ENCODE data around the gene SMC1B. TPM values are rescaled to one million over a fixed set of nuclear protein-coding genes. Genes with fewer than 3 reads are reported as not detected.

SMC1B gene
- total RNA-seq, 2 experiments from 2014 or later, result 0.08 TPM; not detected in 1

DNA sequence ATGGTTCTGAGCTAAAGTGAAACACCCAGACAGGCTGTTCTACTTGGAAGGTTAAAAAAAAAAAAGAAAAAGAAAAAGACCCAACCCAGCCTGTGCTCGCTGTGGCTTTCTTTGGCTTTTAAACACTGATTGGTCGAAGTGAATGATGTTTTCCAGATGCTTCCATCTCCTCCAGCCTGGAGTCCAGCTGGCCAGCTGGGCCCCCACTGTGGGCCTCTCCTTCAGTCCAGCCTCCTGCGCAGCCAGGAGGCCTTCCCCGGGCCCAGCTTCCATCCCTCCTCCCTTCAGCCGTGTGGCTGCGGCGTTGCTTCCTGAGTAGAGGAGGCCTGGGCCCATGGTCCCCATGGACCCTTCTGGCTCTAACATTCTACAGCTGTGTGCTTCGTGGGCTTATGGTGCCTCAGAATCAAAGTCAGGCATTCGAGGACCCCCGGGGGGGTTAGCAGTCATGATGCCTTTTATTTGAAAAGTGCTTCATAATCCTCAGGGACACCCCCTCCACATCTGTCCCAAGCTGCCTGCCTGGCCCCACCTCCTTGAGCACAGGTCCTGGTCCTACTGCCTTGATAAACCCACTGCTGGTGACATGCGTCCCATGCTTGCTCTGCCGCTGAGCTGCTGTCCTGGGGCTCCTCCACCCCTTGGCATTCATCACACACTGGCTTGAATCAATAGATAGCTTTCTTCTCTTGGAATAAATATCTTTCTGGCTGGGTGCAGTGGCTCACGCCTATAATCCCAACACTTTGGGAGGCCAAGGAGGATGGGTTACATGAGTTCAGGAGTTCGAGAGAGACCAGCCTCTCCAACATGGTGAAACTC, 47.1 kb upstream of the SMC1B start:
- CTCF ChIA-PET (ENCODE audit: unreplicated experiment), result no interaction called here
- Histone ChIP-seq H3K36me3 (ENCODE audit: insufficient read depth, low read length) (no peaks in the 10 kb centered on the region), H3K4me1 (ENCODE audit: insufficient read depth, low read length, poor library complexity, severe bottlenecking) (no peaks in the 10 kb centered on the region), H3K79me2 (ENCODE audit: insufficient read depth, low read depth, low read length) (no peaks in the 10 kb centered on the region), H3K9me3 (ENCODE audit: low read length) (no peaks in the 10 kb centered on the region), H3K4me2 (ENCODE audit: low read length) (no peak overlapping the region), H4K20me1 (ENCODE audit: insufficient read depth, low read length) (no peaks in the 10 kb centered on the region), H3K9me2 (ENCODE audit: insufficient read depth, low read length) (no peaks in the 10 kb centered on the region), H3K27ac (ENCODE audit: low read depth, low read length, poor library complexity, severe bottlenecking) (no peak overlapping the region), H3K4me3 (ENCODE audit: low read depth, low read length, poor library complexity, severe bottlenecking) (no peak overlapping the region), H2AFZ (ENCODE audit: low read length) (no peak overlapping the region)
- POLR2A ChIA-PET, result interaction anchor here (0.6 kb wide), 1 partner anchor 34 kb away, joined by 3 read pairs; no protein-coding TSS in a partner anchor
- no TSS peak for BruUV-seq (replicated peaks)
- no peak for DNase-seq (ENCODE audit: low spot score)
- TF ChIP-seq, protein P1, sequence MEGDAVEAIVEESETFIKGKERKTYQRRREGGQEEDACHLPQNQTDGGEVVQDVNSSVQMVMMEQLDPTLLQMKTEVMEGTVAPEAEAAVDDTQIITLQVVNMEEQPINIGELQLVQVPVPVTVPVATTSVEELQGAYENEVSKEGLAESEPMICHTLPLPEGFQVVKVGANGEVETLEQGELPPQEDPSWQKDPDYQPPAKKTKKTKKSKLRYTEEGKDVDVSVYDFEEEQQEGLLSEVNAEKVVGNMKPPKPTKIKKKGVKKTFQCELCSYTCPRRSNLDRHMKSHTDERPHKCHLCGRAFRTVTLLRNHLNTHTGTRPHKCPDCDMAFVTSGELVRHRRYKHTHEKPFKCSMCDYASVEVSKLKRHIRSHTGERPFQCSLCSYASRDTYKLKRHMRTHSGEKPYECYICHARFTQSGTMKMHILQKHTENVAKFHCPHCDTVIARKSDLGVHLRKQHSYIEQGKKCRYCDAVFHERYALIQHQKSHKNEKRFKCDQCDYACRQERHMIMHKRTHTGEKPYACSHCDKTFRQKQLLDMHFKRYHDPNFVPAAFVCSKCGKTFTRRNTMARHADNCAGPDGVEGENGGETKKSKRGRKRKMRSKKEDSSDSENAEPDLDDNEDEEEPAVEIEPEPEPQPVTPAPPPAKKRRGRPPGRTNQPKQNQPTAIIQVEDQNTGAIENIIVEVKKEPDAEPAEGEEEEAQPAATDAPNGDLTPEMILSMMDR (conservative IDR thresholded peaks at IDR 0.05; ENCODE audit: low read length), result no peak
- no peak for TF ChIP-seq EZH2phosphoT487 (IDR thresholded peaks at IDR 0.05; ENCODE audit: borderline replicate concordance, low read depth, low read length)
- intact Hi-C loops (cut with micrococcal nuclease; ENCODE audit: unreplicated experiment), result no loop called here

DNA sequence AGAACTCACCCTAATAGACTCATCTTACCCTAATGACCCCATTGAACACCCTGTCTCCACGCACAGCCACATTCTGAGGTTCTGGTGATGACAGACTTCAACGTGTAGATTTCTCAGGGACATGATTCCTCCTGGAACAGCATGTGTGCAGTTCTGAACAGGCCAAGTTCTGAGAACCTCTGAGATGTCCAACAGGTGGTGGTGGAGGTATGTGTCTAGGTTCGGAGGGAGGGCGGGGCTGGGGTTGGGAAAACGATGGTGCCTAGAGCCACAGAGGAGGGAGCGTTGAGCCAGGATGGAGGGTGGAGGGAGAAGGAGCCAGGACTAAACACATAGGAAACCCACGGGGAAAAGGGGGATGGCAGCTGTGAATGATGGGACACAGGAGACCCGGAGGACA, 45.8 kb upstream of the SMC1B start:
- H3K4me3 ChIP-seq (ENCODE audit: low read depth, low read length, poor library complexity, severe bottlenecking), result no peak overlapping the region
- no peaks in the 10 kb centered on the region for H4K20me1 ChIP-seq (ENCODE audit: insufficient read depth, low read length)
- H3K4me1 ChIP-seq (ENCODE audit: insufficient read depth, low read length, poor library complexity, severe bottlenecking), result no peaks in the 10 kb centered on the region
- no TSS peak for BruUV-seq (replicated peaks)
- no peaks in the 10 kb centered on the region for H3K79me2 ChIP-seq (ENCODE audit: insufficient read depth, low read depth, low read length)
- H3K27ac ChIP-seq (ENCODE audit: low read depth, low read length, poor library complexity, severe bottlenecking), result no peak overlapping the region
- no peak overlapping the region for H3K4me2 ChIP-seq (ENCODE audit: low read length)
- POLR2A ChIA-PET, result no interaction called here
- no peaks in the 10 kb centered on the region for H3K36me3 ChIP-seq (ENCODE audit: insufficient read depth, low read length)
- no peaks in the 10 kb centered on the region for H3K9me2 ChIP-seq (ENCODE audit: insufficient read depth, low read length)
- no peaks in the 10 kb centered on the region for H3K9me3 ChIP-seq (ENCODE audit: low read length)
- intact Hi-C loops (cut with micrococcal nuclease; ENCODE audit: unreplicated experiment), result no loop called here
- TF ChIP-seq EZH2phosphoT487 (IDR thresholded peaks at IDR 0.05; ENCODE audit: borderline replicate concordance, low read depth, low read length), result no peak
- TF ChIP-seq, protein P1 (conservative IDR thresholded peaks at IDR 0.05; ENCODE audit: low read length), result no peak
- DNase-seq (ENCODE audit: low spot score), result no peak
- CTCF ChIA-PET (ENCODE audit: unreplicated experiment), result no interaction called here
- no peak overlapping the region for H2AFZ ChIP-seq (ENCODE audit: low read length)

DNA sequence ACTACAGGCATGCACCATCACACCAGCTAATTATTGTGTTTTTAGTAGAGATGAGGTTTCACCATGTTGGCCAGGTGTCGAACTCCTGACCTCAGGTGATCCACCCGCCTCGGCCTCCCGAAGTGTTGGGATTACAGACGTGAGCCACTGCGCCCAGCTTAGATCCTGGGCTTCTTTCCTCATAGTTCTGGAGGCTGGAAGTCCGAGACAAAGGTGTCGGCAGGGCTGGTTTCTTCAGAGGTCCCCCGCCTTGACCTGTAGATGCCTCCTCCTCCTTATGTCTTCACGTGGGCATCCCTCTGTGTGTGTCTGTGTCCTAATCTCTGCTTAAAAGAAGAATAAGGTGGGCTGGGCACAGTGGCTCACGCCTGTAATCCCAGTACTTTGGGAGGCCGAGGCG, 45.1 kb upstream of the SMC1B start:
- TF ChIP-seq, protein P1 (conservative IDR thresholded peaks at IDR 0.05; ENCODE audit: low read length), result no peak
- TF ChIP-seq EZH2phosphoT487 (IDR thresholded peaks at IDR 0.05; ENCODE audit: borderline replicate concordance, low read depth, low read length), result no peak
- CTCF ChIA-PET (ENCODE audit: unreplicated experiment), result no interaction called here
- Histone ChIP-seq H3K36me3 (ENCODE audit: insufficient read depth, low read length) (no peaks in the 10 kb centered on the region), H4K20me1 (ENCODE audit: insufficient read depth, low read length) (no peaks in the 10 kb centered on the region), H2AFZ (ENCODE audit: low read length) (no peak overlapping the region), H3K9me2 (ENCODE audit: insufficient read depth, low read length) (no peaks in the 10 kb centered on the region), H3K9me3 (ENCODE audit: low read length) (no peaks in the 10 kb centered on the region), H3K4me1 (ENCODE audit: insufficient read depth, low read length, poor library complexity, severe bottlenecking) (no peaks in the 10 kb centered on the region), H3K27ac (ENCODE audit: low read depth, low read length, poor library complexity, severe bottlenecking) (no peak overlapping the region), H3K4me3 (ENCODE audit: low read depth, low read length, poor library complexity, severe bottlenecking) (no peak overlapping the region), H3K79me2 (ENCODE audit: insufficient read depth, low read depth, low read length) (no peaks in the 10 kb centered on the region), H3K4me2 (ENCODE audit: low read length) (no peak overlapping the region)
- POLR2A ChIA-PET, result no interaction called here
- no TSS peak for BruUV-seq (replicated peaks)
- intact Hi-C loops (cut with micrococcal nuclease; ENCODE audit: unreplicated experiment), result no loop called here
- no peak for DNase-seq (ENCODE audit: low spot score)
